GM06990 (cell line): ENCODE measurements around the gene CYP4F12.

Source experiments
- DNase-seq: peaks from one replicate; pipeline ENCODE4 v3.0.0-alpha.2; 2011; ENCODE audit not compliant: insufficient read length; ENCODE audit errors: extremely low read depth
- H3K27me3 ChIP-seq: replicated peaks from 2 replicates; pipeline ENCODE4 v1.6.0; 2011; ENCODE audit warnings: low read length; ENCODE audit not compliant: control insufficient read depth, insufficient read depth
- H3K36me3 ChIP-seq: 2 replicates; pipeline ENCODE4 v1.5.1; 2011; ENCODE audit warnings: low read length; ENCODE audit not compliant: control insufficient read depth, insufficient read depth
- H3K4me3 ChIP-seq: replicated peaks from 2 replicates; pipeline ENCODE4 v1.5.1; 2011; ENCODE audit warnings: low read depth, mild to moderate bottlenecking, control low read depth, low read length
- TF ChIP-seq, protein P1 (sequence below): IDR thresholded peaks from 2 replicates; pipeline ENCODE4 v1.5.1; 2011; ENCODE audit warnings: low read length, control low read depth, mild to moderate bottlenecking, inconsistent platforms; ENCODE audit not compliant: insufficient read depth, poor library complexity, severe bottlenecking

CYP4F12 gene

DNA sequence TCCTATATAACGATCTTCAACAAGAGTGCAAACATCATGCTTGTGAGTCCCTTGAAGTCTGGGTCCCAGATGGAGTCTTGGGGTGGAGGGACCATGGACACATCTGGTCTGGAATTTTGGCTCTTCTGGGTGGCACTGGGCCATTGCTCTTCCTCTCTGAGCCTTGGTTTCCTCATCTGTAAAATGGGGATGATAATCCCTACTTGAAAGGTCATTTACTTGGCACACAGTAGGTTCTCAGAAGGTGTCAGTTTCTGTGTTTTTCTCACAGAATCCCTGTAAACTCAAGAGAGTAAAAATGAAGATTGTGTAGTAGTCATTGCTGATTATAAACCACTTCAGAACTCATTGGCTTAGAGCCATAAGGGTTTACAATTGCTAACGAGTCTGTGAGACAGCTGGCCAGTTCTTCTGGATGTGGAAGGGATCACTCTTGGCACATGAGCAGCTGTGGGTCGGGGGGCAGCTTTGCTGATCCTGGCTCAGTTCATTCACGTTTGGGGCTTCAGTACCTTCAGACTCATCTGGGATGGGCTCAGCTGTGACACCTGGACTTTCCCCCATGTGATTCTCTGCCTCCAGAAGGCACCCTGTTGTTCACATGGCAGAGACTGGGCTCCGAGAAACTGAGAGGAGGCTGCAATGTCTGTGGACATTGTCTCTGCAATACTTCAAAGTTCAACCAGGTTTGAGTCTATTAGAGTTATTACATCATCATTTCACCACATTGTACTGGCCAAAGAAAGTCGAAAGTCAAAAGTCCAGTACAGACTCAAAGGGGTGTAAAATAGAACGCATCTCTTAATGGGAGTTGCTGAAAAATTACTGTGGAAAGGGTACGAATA lies 7.8 kb downstream of the CYP4F12 start:
- H3K27me3 ChIP-seq = no peaks in the 10 kb centered on the region
- TF ChIP-seq, protein P1, sequence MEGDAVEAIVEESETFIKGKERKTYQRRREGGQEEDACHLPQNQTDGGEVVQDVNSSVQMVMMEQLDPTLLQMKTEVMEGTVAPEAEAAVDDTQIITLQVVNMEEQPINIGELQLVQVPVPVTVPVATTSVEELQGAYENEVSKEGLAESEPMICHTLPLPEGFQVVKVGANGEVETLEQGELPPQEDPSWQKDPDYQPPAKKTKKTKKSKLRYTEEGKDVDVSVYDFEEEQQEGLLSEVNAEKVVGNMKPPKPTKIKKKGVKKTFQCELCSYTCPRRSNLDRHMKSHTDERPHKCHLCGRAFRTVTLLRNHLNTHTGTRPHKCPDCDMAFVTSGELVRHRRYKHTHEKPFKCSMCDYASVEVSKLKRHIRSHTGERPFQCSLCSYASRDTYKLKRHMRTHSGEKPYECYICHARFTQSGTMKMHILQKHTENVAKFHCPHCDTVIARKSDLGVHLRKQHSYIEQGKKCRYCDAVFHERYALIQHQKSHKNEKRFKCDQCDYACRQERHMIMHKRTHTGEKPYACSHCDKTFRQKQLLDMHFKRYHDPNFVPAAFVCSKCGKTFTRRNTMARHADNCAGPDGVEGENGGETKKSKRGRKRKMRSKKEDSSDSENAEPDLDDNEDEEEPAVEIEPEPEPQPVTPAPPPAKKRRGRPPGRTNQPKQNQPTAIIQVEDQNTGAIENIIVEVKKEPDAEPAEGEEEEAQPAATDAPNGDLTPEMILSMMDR = no peak
- H3K4me3 ChIP-seq = no peak overlapping the region
- DNase-seq = no peak
- no peaks in the 10 kb centered on the region for H3K36me3 ChIP-seq

DNA sequence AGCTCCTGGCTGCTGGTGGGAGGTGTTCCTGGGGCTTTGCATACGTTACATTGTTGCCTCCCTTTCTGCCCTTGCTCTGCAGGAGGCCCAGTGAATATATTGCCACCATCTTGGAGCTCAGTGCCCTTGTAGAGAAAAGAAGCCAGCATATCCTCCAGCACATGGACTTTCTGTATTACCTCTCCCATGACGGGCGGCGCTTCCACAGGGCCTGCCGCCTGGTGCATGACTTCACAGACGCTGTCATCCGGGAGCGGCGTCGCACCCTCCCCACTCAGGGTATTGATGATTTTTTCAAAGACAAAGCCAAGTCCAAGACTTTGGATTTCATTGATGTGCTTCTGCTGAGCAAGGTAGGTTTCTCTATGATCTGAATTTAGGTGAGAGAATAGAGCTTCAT lies 10.5 kb downstream of the CYP4F12 start:
- TF ChIP-seq, protein P1 = no peak
- DNase-seq = no peak
- no peaks in the 10 kb centered on the region; the same call in 1 of the 2 replicates for H3K27me3 ChIP-seq
- no peak overlapping the region for H3K4me3 ChIP-seq
- H3K36me3 ChIP-seq = no peaks in the 10 kb centered on the region

DNA sequence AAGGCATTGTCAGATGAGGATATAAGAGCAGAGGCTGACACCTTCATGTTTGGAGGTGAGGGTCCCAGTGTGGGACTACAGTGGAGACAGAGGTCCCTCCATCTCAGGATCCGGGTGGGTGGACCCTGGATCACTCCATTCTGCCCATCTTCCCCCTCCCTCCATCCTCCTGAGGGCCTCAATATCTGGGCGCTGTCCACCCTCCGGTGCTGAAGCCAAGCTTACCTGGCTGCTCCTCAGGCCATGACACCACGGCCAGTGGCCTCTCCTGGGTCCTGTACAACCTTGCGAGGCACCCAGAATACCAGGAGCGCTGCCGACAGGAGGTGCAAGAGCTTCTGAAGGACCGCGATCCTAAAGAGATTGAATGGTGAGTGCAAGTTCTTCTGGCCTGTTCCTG lies 11.9 kb downstream of the CYP4F12 start:
- no peak overlapping the region for H3K4me3 ChIP-seq
- no peaks in the 10 kb centered on the region; the same call in 1 of the 2 replicates for H3K27me3 ChIP-seq
- DNase-seq = no peak
- TF ChIP-seq, protein P1 = no peak
- H3K36me3 ChIP-seq = no peaks in the 10 kb centered on the region

DNA sequence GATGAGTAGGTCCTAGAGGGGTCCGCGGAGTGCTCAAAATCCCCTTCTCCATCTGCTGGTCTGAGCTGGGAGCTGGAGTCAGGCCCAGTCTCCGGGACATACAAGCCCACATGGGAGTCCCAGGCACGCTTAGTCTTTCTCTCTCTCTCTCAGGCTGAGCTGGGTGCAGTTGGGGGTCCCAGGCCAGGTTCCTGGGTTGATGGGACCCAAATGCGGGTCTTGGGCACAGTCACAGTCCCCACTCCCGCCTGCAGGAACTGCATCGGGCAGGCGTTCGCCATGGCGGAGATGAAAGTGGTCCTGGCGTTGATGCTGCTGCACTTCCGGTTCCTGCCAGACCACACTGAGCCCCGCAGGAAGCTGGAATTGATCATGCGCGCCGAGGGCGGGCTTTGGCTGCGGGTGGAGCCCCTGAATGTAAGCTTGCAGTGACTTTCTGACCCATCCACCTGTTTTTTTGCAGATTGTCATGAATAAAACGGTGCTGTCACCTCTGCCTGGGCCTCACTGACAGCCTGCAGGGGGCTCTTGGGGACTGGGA lies 23.8 kb downstream of the CYP4F12 start:
- H3K4me3 ChIP-seq = no peak overlapping the region
- DNase-seq = no peak

DNA sequence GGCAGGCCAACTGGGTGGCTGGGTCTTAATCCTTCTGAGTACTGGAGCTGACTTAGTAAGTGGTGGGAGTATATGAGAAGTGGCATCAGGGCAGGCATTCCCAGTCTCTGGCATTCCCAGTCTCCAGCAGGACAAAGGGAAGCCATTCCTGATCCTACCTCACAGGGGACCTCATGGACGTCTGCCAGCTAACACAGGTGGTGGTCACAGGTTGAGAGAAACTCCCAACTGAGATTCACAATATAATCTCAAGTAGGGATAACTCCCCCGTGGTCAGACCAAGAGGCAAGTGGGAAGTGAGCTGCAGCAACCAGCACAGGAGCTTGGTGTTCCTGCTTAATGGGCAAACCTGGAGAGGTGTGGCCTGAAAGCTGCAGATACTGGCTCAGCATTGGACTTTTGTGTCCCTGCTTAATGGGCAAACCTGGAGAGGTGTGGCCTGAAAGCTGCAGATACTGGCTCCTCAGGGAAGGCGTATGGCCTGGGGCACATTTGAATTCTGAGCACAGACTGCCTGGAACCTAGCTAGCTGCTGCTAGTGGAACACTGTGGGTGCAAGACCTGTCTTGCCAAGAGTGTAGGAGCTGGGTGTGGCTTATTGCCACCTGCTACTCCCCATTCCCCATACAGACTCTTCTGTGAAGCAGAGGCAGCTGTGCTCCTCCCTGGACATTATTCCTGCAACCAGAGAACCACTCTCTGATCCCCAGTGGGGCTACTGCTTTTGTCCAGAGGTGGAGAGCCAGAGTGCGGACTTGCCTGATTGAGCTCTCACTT lies 29.1 kb downstream of the CYP4F12 start:
- DNase-seq = no peak
- TF ChIP-seq, protein P1 = no peak
- no peak overlapping the region for H3K4me3 ChIP-seq
- no peaks in the 10 kb centered on the region; the same call in 1 of the 2 replicates for H3K27me3 ChIP-seq
- no peaks in the 10 kb centered on the region for H3K36me3 ChIP-seq

More for the DNA sequence above, 23.8 kb downstream of the CYP4F12 start:
- TF ChIP-seq, protein P1 = no peak
- Histone ChIP-seq H3K36me3 (no peaks in the 10 kb centered on the region), H3K27me3 (no peaks in the 10 kb centered on the region)
